HepG2 (cell line): ENCODE measurements around the gene JMJD7. TPM values are rescaled to one million over a fixed set of nuclear protein-coding genes. Genes with fewer than 3 reads are reported as not detected.

ENCODE experiments used
- ATAC-seq: fragments of 200-7000 bp; cut with Tn5 transposase; 3 replicates; pipeline ENCODE4 v1.9.1; 2020; ENCODE audit warnings: mild to moderate bottlenecking, moderate library complexity
- BruUV-seq: library from RNA; stranded (reverse); fragments of 400-500 nt; replicated peaks from 2 replicates; lab custom pipeline; 2021; lab: Mats Ljungman, UMichigan
- CTCF ChIA-PET: fragments of 300-600 bp; formaldehyde crosslinking; extraction: SDS; loops from one replicate; lab custom pipeline; 2021; ENCODE audit warnings: low total read pairs, inconsistent platforms, low intra/inter-chr PET ratio; lab: Yijun Ruan, JAX
- POLR2A ChIA-PET: fragments of 350-600 bp; sonication (Branson Sonifier 250); formaldehyde crosslinking; loops from one replicate; lab custom pipeline; 2020; ENCODE audit warnings: antibody characterized with exemption, inconsistent platforms; lab: Yijun Ruan, JAX
- DNase-seq: peaks from one replicate; pipeline ENCODE4 v3.0.0-alpha.2; 2015; ENCODE audit warnings: low spot score
- FAIRE-seq: peaks from 3 replicates; lab custom pipeline; 2011; peaks lifted over from hg19 to GRCh38; lab: Jason Lieb, UNC
- H2AFZ ChIP-seq: one replicate; pipeline ENCODE4 v1.6.1; 2011; ENCODE audit warnings: low read length, inconsistent platforms
- H3K27ac ChIP-seq: fragments of 300-600 bp; 3 replicates; pipeline ENCODE4 v1.8.0; 2011; ENCODE audit warnings: mixed run types, mild to moderate bottlenecking, mixed read lengths, low read length, inconsistent platforms; ENCODE audit not compliant: insufficient read depth; ENCODE audit errors: extremely low read length
- H3K27me3 ChIP-seq, 2 experiments: fragments of 200-600 bp in 1 of 2; 2 replicates in 1 of 2; 3 replicates in 1 of 2; pipeline versions ENCODE4 v1.6.0 to v1.8.0; 2011; ENCODE audit warnings: low read length in 2 of 2, mild to moderate bottlenecking in 2 of 2, moderate library complexity in 2 of 2, inconsistent platforms in 1 of 2; ENCODE audit not compliant: insufficient read depth in 2 of 2, control insufficient read depth in 1 of 2
- H3K36me3 ChIP-seq, 2 experiments: fragments of 200-600 bp in 1 of 2; replicated peaks in 1 of 2; 2 replicates in 1 of 2; 3 replicates in 1 of 2; pipeline versions ENCODE4 v1.5.1 to v1.8.0; 2011; ENCODE audit warnings: low read length in 2 of 2, inconsistent platforms in 1 of 2; ENCODE audit not compliant: insufficient read depth in 2 of 2, control insufficient read depth in 1 of 2
- H3K4me1 ChIP-seq: 2 replicates; pipeline ENCODE4 v1.5.1; 2012; ENCODE audit warnings: low read length, inconsistent platforms; ENCODE audit not compliant: insufficient read depth
- H3K4me2 ChIP-seq: 2 replicates; pipeline ENCODE4 v1.6.0; 2011; ENCODE audit warnings: low read depth, low read length, inconsistent platforms
- H3K4me3 ChIP-seq, 3 experiments: fragments of 200-600 bp in 1 of 3; sonication (generic), shearing (Covaris generic) in 1 of 3; replicated peaks in 1 of 3; 2 replicates each; pipeline ENCODE4 v1.5.1; 2011 to 2016; ENCODE audit warnings: low read length in 3 of 3, inconsistent platforms in 2 of 3, low read depth in 2 of 3, mild to moderate bottlenecking in 2 of 3, control low read depth in 1 of 3, mixed read lengths in 1 of 3; ENCODE audit not compliant: insufficient read depth in 1 of 3
- H3K79me2 ChIP-seq: one replicate; pipeline ENCODE4 v1.6.1; 2011; ENCODE audit warnings: low read length, inconsistent platforms; ENCODE audit not compliant: insufficient read depth
- H3K9ac ChIP-seq: 2 replicates; pipeline ENCODE4 v1.6.0; 2011; ENCODE audit warnings: mild to moderate bottlenecking, low read depth, low read length, inconsistent platforms; ENCODE audit not compliant: insufficient read depth
- H3K9me3 ChIP-seq: 2 replicates; pipeline ENCODE4 v1.5.1; 2012; ENCODE audit warnings: mild to moderate bottlenecking, low read length
- H4K20me1 ChIP-seq: 2 replicates; pipeline ENCODE4 v1.6.0; 2011; ENCODE audit warnings: inconsistent platforms, mild to moderate bottlenecking, low read length, moderate library complexity; ENCODE audit not compliant: insufficient read depth
- CBX5 ChIP-seq: sonication (generic); formaldehyde crosslinking; IDR thresholded peaks from 2 replicates; pipeline ENCODE4 v1.4.0; 2020; ENCODE audit warnings: missing genetic modification reagents, borderline replicate concordance
- CCAR2 ChIP-seq: fragments of 200-400 bp; formaldehyde crosslinking; optimal IDR thresholded peaks from 2 replicates; pipeline ENCODE3; 2018; ENCODE audit warnings: low read depth, mild to moderate bottlenecking, low read length, moderate library complexity
- JDP2 ChIP-seq: sonication (generic); formaldehyde crosslinking; IDR thresholded peaks from 2 replicates; pipeline ENCODE4 v1.8.1; 2022; ENCODE audit warnings: missing genetic modification reagents, borderline replicate concordance
- MXD1 ChIP-seq: sonication (generic); formaldehyde crosslinking; IDR thresholded peaks from 2 replicates; pipeline ENCODE4 v1.4.0; 2020; ENCODE audit warnings: mild to moderate bottlenecking, missing genetic modification reagents
- SNAPC2 ChIP-seq: sonication (generic); formaldehyde crosslinking; IDR thresholded peaks from 2 replicates; pipeline ENCODE4 v1.8.1; 2022; ENCODE audit warnings: mild to moderate bottlenecking, missing genetic modification reagents
- THAP8 ChIP-seq: sonication (generic); formaldehyde crosslinking; IDR thresholded peaks from 2 replicates; pipeline ENCODE4 v1.5.1; 2020; ENCODE audit warnings: missing genetic modification reagents, mild to moderate bottlenecking, borderline replicate concordance
- ZNF160 ChIP-seq: sonication (generic); formaldehyde crosslinking; IDR thresholded peaks from 2 replicates; pipeline ENCODE4 v1.8.0; 2022; ENCODE audit warnings: mild to moderate bottlenecking, inconsistent platforms, missing genetic modification reagents
- ZNF281 ChIP-seq: sonication (generic); formaldehyde crosslinking; IDR thresholded peaks from 2 replicates; pipeline ENCODE4 v1.4.0; 2020; ENCODE audit warnings: missing genetic modification reagents, borderline replicate concordance
- ZNF329 ChIP-seq: sonication (generic); formaldehyde crosslinking; IDR thresholded peaks from 2 replicates; pipeline ENCODE4 v1.9.0; 2021; ENCODE audit warnings: low read depth, mild to moderate bottlenecking, missing genetic modification reagents
- ZNF333 ChIP-seq: sonication (generic); formaldehyde crosslinking; IDR thresholded peaks from 2 replicates; pipeline ENCODE4 v1.4.0; 2020; ENCODE audit warnings: mild to moderate bottlenecking, missing genetic modification reagents, borderline replicate concordance
- ZNF382 ChIP-seq: sonication (generic); formaldehyde crosslinking; IDR thresholded peaks from 2 replicates; pipeline ENCODE4 v1.5.0; 2020; ENCODE audit warnings: missing genetic modification reagents, mild to moderate bottlenecking, borderline replicate concordance
- ZNF546 ChIP-seq: sonication (generic); formaldehyde crosslinking; conservative IDR thresholded peaks from 2 replicates; pipeline ENCODE4 v1.8.1; 2023; ENCODE audit warnings: mild to moderate bottlenecking, missing genetic modification reagents
- ZNF841 ChIP-seq: sonication (generic); formaldehyde crosslinking; IDR thresholded peaks from 2 replicates; pipeline ENCODE4 v1.8.1; 2023; ENCODE audit warnings: missing genetic modification reagents, borderline replicate concordance
- WGBS: methylation state at CpG from one replicate; pipeline ENCODE4 v1.1.6; 2017; ENCODE audit warnings: low lambda C conversion rate; 5-methylcytosine and 5-hydroxymethylcytosine counted together
- in situ Hi-C: cut with HindIII; loops from 2 replicates; pipeline ENCODE4 v1.10.0; 2017; ENCODE audit warnings: low pct_unique_long_range_greater_than_20kb; ENCODE audit not compliant: extremely low pct_ligation_motif_present
- intact Hi-C: fragments of 100-400 bp; cut with micrococcal nuclease; formaldehyde crosslinking; loops from one replicate; pipeline ENCODE4 v1.10.0; 2022; ENCODE audit not compliant: unreplicated experiment
- polyA plus RNA-seq, 8 experiments: library from polyadenylated mRNA; depleted of rRNA in 3 of 8; stranded (reverse) in 7 of 8; unstranded in 1 of 8; fragments of >200 nt; fragmentation: Illumina TruSeq in 4 of 8; extraction: Trizol in 4 of 8; gene quantifications; 2 replicates each; pipeline versions ENCODE4 v1.2.1 to v1.2.3, GENCODE V29; 2011 to 2016; ENCODE audit warnings: low read depth in 4 of 8, missing spikeins in 1 of 8, mixed read lengths in 1 of 8; ENCODE audit not compliant: insufficient read depth in 1 of 8
- total RNA-seq, 5 experiments: library from RNA; depleted of rRNA; stranded (reverse); fragments of >200 nt; fragmentation: Illumina TruSeq; extraction: Trizol; gene quantifications; 2 replicates each; pipeline ENCODE4 v1.2.3, GENCODE V29; 2016; ENCODE audit warnings: low read depth in 1 of 5

Gene JMJD7
- total and polyA plus RNA-seq, 2 of the 13 experiments (the other 11 are each of a cell fraction or from before 2014, with no cell fraction given): 6.4 to 7.1 TPM

GRCh38 chr15:41813426-41813825 lies 14.5 kb upstream of the JMJD7 start (continued):
- no peak for TF ChIP-seq ZNF382 (CRISPR knock-in tag)
- TF ChIP-seq CBX5 (CRISPR knock-in tag): no peak
- no peak for TF ChIP-seq JDP2 (CRISPR knock-in tag)
- no peak for TF ChIP-seq CCAR2

DNA sequence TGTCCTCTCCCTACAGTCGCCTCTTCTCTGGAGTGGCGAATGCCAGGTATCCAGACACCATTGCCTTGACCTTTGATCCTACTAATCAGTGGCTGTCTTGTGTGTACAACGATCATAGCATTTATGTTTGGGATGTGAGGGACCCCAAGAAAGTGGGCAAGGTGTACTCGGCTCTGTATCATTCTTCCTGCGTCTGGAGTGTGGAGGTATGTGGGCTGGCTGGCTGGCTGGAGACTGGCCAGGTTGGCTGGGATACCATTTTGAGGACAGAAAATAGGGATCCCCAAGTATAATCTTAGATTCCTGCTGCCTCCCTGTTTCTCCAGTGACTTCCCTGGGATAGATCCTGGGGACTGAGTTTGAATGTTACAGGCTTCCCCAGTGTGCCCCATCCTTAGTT lies 13.4 kb upstream of the JMJD7 start:
- H3K36me3 ChIP-seq: peaks cover 6 to 29% of the 10 kb centered on the region in 2 experiments; a peak in 3 of 5 replicates
- WGBS: 82% methylated on average over 5 of the region's 5 CpGs
- ChIA-PET POLR2A (no interaction called here), CTCF (no interaction called here)
- H3K9me3 ChIP-seq: no peaks in the 10 kb centered on the region
- no peaks in the 10 kb centered on the region for H4K20me1 ChIP-seq
- intact Hi-C loops (loop anchor here (5.0 kb wide), 1 partner anchor 252 kb away; no protein-coding TSS in a partner anchor), in situ Hi-C loops (loop anchor here (5.0 kb wide), 1 partner anchor 42 kb away; the partner anchor contains the start of gene MAPKBP1)
- H3K27me3 ChIP-seq: no peaks in the 10 kb centered on the region
- no peak overlapping the region for H3K4me2 ChIP-seq
- ATAC-seq (no peak), FAIRE-seq (no peak), DNase-seq (no peak)
- H3K79me2 ChIP-seq: no peaks in the 10 kb centered on the region
- no peak overlapping the region for H3K27ac ChIP-seq
- no peak overlapping the region for H3K4me3 ChIP-seq
- no peak overlapping the region for H2AFZ ChIP-seq
- TF ChIP-seq SNAPC2 (CRISPR knock-in tag): no peak
- no peak for TF ChIP-seq ZNF546 (CRISPR knock-in tag)
- no peak for TF ChIP-seq ZNF333 (CRISPR knock-in tag)
- TF ChIP-seq MXD1 (CRISPR knock-in tag): no peak
- TF ChIP-seq THAP8 (CRISPR knock-in tag): no peak
- no peak for TF ChIP-seq ZNF160
- TF ChIP-seq ZNF329 (CRISPR knock-in tag): no peak
- no peak for TF ChIP-seq ZNF281 (CRISPR knock-in tag)
- no peak for TF ChIP-seq ZNF841 (CRISPR knock-in tag)
- no peaks in the 10 kb centered on the region for H3K4me1 ChIP-seq
- H3K9ac ChIP-seq: no peak overlapping the region
- BruUV-seq: no TSS peak
